AG04449 (cell line): ENCODE data around the gene PAX7.

Experiments
- CTCF ChIA-PET: fragments of 350-600 bp; formaldehyde crosslinking; extraction: SDS; loops from one replicate; lab custom pipeline; 2021; ENCODE audit warnings: antibody characterized with exemption; lab: Yijun Ruan, JAX
- POLR2A ChIA-PET: fragments of 400-600, 350-600 bp; formaldehyde crosslinking; extraction: SDS; loops from one replicate; lab custom pipeline; 2020; ENCODE audit warnings: antibody characterized with exemption, inconsistent platforms; lab: Yijun Ruan, JAX
- DNase-seq: peaks from one replicate; pipeline ENCODE4 v3.0.0-alpha.2; 2010; ENCODE audit warnings: low read depth, low spot score
- H3K4me3 ChIP-seq: 2 replicates; pipeline ENCODE4 v1.5.1; 2011; ENCODE audit warnings: low read depth, mild to moderate bottlenecking, control low read depth, low read length
- CTCF ChIP-seq: IDR thresholded peaks from one replicate; pipeline ENCODE4 v1.5.1; 2011; ENCODE audit warnings: mild to moderate bottlenecking, moderate library complexity, low read length, control low read depth, inconsistent platforms; ENCODE audit not compliant: insufficient read depth; ENCODE audit errors: missing control alignments

PAX7 gene

DNA sequence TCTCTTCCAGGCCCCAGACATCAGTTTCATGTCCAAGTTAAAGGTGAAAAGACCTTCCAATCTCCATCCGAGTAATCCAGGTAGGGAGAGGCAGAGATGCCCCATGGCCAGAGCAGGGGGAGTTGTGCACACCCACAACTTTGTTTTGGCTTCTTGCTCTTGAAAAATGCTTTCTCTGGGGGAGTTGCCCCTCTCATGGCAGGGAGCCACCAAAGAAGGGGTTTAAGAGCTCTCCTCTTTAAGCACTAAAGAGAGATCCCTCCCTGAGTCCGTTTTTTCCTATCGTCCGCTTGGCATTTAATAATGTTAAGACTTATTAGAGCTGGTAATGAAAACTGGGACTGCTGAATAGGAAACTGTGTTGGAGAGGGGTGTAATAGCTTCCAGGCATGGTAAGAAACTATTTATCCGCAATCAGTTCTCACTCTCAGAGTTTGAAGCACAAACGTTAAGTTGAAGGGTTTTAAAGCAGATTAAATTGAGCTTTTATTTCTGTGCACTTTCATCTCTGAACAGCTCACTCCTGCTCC lies 8.3 kb downstream of the PAX7 start:
- no peak for TF ChIP-seq CTCF
- CTCF ChIA-PET = no interaction called here
- POLR2A ChIA-PET = interaction anchor here (0.7 kb wide), 1 partner anchor 601 kb away, joined by 3 read pairs; no protein-coding TSS in a partner anchor
- DNase-seq = no peak
- H3K4me3 ChIP-seq = no peak overlapping the region

GRCh38 chr1:18639368-18640055 lies 8.9 kb downstream of the PAX7 start:
- no peak for DNase-seq
- POLR2A ChIA-PET = interaction anchor here (0.7 kb wide), 1 partner anchor 601 kb away, joined by 3 read pairs; no protein-coding TSS in a partner anchor
- H3K4me3 ChIP-seq = no peak overlapping the region
- CTCF ChIA-PET = no interaction called here
- no peak for TF ChIP-seq CTCF

- ChIA-PET POLR2A (no interaction called here), CTCF (no interaction called here)
- no peak for DNase-seq
- H3K4me3 ChIP-seq = no peak overlapping the region
- TF ChIP-seq CTCF = no peak
These were observed 9.8 kb downstream of the PAX7 start for GRCh38 chr1:18640228-18641004.

- POLR2A ChIA-PET = no interaction called here
- no peak for DNase-seq
- H3K4me3 ChIP-seq = no peak overlapping the region
- TF ChIP-seq CTCF = no peak
- CTCF ChIA-PET = no interaction called here
These were observed 10.6 kb downstream of the PAX7 start for GRCh38 chr1:18641005-18641941.

GRCh38 chr1:18642278-18643095 lies 11.8 kb downstream of the PAX7 start:
- CTCF ChIA-PET = no interaction called here
- POLR2A ChIA-PET = no interaction called here
- no peak for DNase-seq
- TF ChIP-seq CTCF = no peak
- no peak overlapping the region for H3K4me3 ChIP-seq
